ENCODE measurements around the gene IAH1. TPM values are rescaled to one million over a fixed set of nuclear protein-coding genes. Genes with fewer than 3 reads are reported as not detected.

The IAH1 gene
- polyA plus RNA-seq, 1 donor (not counting 4 experiments of a cell fraction or from before 2014, with no cell fraction given) = 65.0 TPM

DNA sequence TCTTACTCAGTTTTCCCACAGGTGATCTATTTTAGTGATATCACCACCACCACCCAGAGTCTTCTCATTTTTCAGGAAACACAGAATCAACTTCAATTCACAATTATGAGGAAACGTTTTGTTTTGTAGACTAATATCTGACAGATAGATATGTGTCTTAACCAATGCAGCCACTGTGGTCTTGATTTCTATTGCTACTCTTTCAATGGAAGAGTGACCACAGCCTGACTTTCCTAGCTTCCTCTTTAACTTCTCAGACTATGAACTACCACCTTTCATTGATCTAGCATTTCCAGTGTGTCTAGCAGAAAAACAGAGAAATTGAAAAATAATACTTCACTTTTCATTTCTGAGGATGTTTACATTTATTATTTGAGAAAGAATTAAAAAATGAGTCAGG is 60.8 kb downstream of the IAH1 start:
- no peaks in the 10 kb centered on the region for H3K9me3 ChIP-seq (ENCODE audit: control insufficient read depth, low read depth, low read length)
- dilution Hi-C loops (cut with MboI; ENCODE audit: extremely low pct_ligation_motif_present, low sequenced_read_pairs) = no loop called here
- H2AFZ ChIP-seq (ENCODE audit: control insufficient read depth, low read length) = no peak overlapping the region
- no peaks in the 10 kb centered on the region for H3K9me1 ChIP-seq (ENCODE audit: control insufficient read depth, extremely low read depth, insufficient read depth, low read length)
- no peak overlapping the region for H3K9ac ChIP-seq (ENCODE audit: control insufficient read depth, extremely low read depth, insufficient read depth, low read length)
- no peak overlapping the region for H3K4me2 ChIP-seq (ENCODE audit: control insufficient read depth, extremely low read depth, insufficient read depth, low read depth, low read length)
- peaks cover 4 to 6% of the 10 kb centered on the region in 2 experiments for H3K36me3 ChIP-seq (ENCODE audit: control insufficient read depth in 2 of 2, extremely low read depth in 1 of 2, insufficient read depth in 2 of 2, low read length in 2 of 2)
- no peaks in the 10 kb centered on the region for H4K20me1 ChIP-seq (ENCODE audit: control insufficient read depth, extremely low read depth, insufficient read depth, low read length)
- peaks cover 2% of the 10 kb centered on the region for H3K79me2 ChIP-seq (ENCODE audit: control insufficient read depth, insufficient read depth, low read length)
- H3K27ac ChIP-seq (ENCODE audit: control insufficient read depth, insufficient read depth, low read length) = no peak overlapping the region
- TF ChIP-seq EZH2 (IDR thresholded peaks at IDR 0.05; ENCODE audit: low read length) = no peak
- H3K4me1 ChIP-seq (ENCODE audit: control insufficient read depth, extremely low read depth, insufficient read depth, low read length) = peaks cover 8% of the 10 kb centered on the region
- H3K27me3 ChIP-seq (ENCODE audit: control insufficient read depth, extremely low read depth, insufficient read depth, low read length) = no peaks in the 10 kb centered on the region
- no peak overlapping the region for H3K4me3 ChIP-seq (ENCODE audit: control insufficient read depth in 2 of 3, extremely low read depth in 1 of 3, insufficient read depth in 2 of 3, low read depth in 1 of 3, low read length in 3 of 3)
- DNase-seq (ENCODE audit: low read depth, low spot score) = no peak
- FAIRE-seq = no peak

DNA sequence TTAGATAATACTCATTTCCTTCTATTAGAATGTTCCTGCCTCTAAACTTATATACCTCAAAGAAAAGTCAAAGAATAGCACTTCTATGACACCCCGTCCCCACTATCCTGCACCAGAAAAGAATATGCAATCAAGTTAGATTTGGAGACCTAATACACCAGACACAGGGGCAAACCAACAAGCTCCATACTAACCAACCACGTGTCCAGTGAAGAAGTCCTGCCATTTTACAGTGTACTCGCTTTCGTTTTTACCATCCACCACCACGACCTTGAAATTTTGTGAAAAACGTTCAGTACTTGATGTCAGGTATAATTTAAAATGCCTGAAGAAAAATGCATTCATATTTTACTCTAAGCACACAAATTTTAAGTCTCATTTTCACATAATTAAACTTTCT is 62.2 kb downstream of the IAH1 start:
- Histone ChIP-seq H3K36me3 (ENCODE audit: control insufficient read depth in 2 of 2, extremely low read depth in 1 of 2, insufficient read depth in 2 of 2, low read length in 2 of 2) (peaks cover 4 to 6% of the 10 kb centered on the region in 2 experiments), H3K4me1 (ENCODE audit: control insufficient read depth, extremely low read depth, insufficient read depth, low read length) (peaks cover 8% of the 10 kb centered on the region), H3K4me3 (ENCODE audit: control insufficient read depth in 2 of 3, extremely low read depth in 1 of 3, insufficient read depth in 2 of 3, low read depth in 1 of 3, low read length in 3 of 3) (no peak overlapping the region), H3K27me3 (ENCODE audit: control insufficient read depth, extremely low read depth, insufficient read depth, low read length) (no peaks in the 10 kb centered on the region), H3K9ac (ENCODE audit: control insufficient read depth, extremely low read depth, insufficient read depth, low read length) (no peak overlapping the region), H4K20me1 (ENCODE audit: control insufficient read depth, extremely low read depth, insufficient read depth, low read length) (no peaks in the 10 kb centered on the region), H3K27ac (ENCODE audit: control insufficient read depth, insufficient read depth, low read length) (no peak overlapping the region), H3K9me1 (ENCODE audit: control insufficient read depth, extremely low read depth, insufficient read depth, low read length) (no peaks in the 10 kb centered on the region), H2AFZ (ENCODE audit: control insufficient read depth, low read length) (no peak overlapping the region), H3K79me2 (ENCODE audit: control insufficient read depth, insufficient read depth, low read length) (peaks cover 6% of the 10 kb centered on the region), H3K4me2 (ENCODE audit: control insufficient read depth, extremely low read depth, insufficient read depth, low read depth, low read length) (no peak overlapping the region), H3K9me3 (ENCODE audit: control insufficient read depth, low read depth, low read length) (no peaks in the 10 kb centered on the region)
- TF ChIP-seq EZH2 (IDR thresholded peaks at IDR 0.05; ENCODE audit: low read length) = no peak
- TF ChIP-seq, protein P1, sequence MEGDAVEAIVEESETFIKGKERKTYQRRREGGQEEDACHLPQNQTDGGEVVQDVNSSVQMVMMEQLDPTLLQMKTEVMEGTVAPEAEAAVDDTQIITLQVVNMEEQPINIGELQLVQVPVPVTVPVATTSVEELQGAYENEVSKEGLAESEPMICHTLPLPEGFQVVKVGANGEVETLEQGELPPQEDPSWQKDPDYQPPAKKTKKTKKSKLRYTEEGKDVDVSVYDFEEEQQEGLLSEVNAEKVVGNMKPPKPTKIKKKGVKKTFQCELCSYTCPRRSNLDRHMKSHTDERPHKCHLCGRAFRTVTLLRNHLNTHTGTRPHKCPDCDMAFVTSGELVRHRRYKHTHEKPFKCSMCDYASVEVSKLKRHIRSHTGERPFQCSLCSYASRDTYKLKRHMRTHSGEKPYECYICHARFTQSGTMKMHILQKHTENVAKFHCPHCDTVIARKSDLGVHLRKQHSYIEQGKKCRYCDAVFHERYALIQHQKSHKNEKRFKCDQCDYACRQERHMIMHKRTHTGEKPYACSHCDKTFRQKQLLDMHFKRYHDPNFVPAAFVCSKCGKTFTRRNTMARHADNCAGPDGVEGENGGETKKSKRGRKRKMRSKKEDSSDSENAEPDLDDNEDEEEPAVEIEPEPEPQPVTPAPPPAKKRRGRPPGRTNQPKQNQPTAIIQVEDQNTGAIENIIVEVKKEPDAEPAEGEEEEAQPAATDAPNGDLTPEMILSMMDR (optimal IDR thresholded peaks at IDR 0.05 in 1 of 3, IDR thresholded peaks at IDR 0.05 in 1 of 3, conservative IDR thresholded peaks at IDR 0.05 in 1 of 3; ENCODE audit: extremely low read depth in 1 of 3, insufficient read depth in 2 of 3, low read length in 3 of 3) = no peak
- no peak for DNase-seq (ENCODE audit: low read depth, low spot score)
- no peak for FAIRE-seq
- dilution Hi-C loops (cut with MboI; ENCODE audit: extremely low pct_ligation_motif_present, low sequenced_read_pairs) = no loop called here

DNA sequence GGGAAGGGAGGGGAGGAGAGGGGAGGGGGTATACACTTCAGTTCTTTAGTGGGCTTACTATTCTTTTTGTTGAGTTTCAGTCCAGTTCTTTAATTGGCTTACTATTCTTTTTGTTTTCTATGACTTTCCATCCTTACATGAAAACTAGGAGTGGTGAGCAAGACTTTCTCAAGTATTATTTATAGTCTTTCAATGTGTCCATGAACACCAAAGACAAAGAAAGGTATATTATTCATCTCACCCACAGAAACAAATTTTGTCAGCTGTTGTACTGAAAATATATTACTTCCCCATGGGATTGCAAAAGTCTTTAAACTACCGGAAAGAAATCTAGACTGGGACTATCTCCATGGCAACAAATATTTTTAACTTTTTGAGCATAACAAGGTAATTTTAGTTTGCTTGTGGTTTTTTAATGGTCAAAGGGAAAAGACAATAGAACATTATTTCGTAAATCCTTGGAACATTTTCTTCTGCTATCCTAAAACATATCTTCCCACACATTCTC is 63.7 kb downstream of the IAH1 start:
- Histone ChIP-seq H3K4me1 (ENCODE audit: control insufficient read depth, extremely low read depth, insufficient read depth, low read length) (peaks cover 2% of the 10 kb centered on the region), H3K9me1 (ENCODE audit: control insufficient read depth, extremely low read depth, insufficient read depth, low read length) (no peaks in the 10 kb centered on the region), H3K9ac (ENCODE audit: control insufficient read depth, extremely low read depth, insufficient read depth, low read length) (no peak overlapping the region), H3K9me3 (ENCODE audit: control insufficient read depth, low read depth, low read length) (no peaks in the 10 kb centered on the region), H3K27ac (ENCODE audit: control insufficient read depth, insufficient read depth, low read length) (no peak overlapping the region), H4K20me1 (ENCODE audit: control insufficient read depth, extremely low read depth, insufficient read depth, low read length) (no peaks in the 10 kb centered on the region), H2AFZ (ENCODE audit: control insufficient read depth, low read length) (no peak overlapping the region), H3K4me2 (ENCODE audit: control insufficient read depth, extremely low read depth, insufficient read depth, low read depth, low read length) (no peak overlapping the region), H3K79me2 (ENCODE audit: control insufficient read depth, insufficient read depth, low read length) (peaks cover 11% of the 10 kb centered on the region), H3K36me3 (ENCODE audit: control insufficient read depth in 2 of 2, extremely low read depth in 1 of 2, insufficient read depth in 2 of 2, low read length in 2 of 2) (peaks cover 6% of the 10 kb centered on the region in 2 experiments), H3K4me3 (ENCODE audit: control insufficient read depth in 2 of 3, extremely low read depth in 1 of 3, insufficient read depth in 2 of 3, low read depth in 1 of 3, low read length in 3 of 3) (no peak overlapping the region), H3K27me3 (ENCODE audit: control insufficient read depth, extremely low read depth, insufficient read depth, low read length) (no peaks in the 10 kb centered on the region)
- FAIRE-seq (no peak), DNase-seq (ENCODE audit: low read depth, low spot score) (no peak)
- dilution Hi-C loops (cut with MboI; ENCODE audit: extremely low pct_ligation_motif_present, low sequenced_read_pairs) = no loop called here
- TF ChIP-seq EZH2 (IDR thresholded peaks at IDR 0.05; ENCODE audit: low read length) = no peak
- TF ChIP-seq, protein P1 (optimal IDR thresholded peaks at IDR 0.05 in 1 of 3, IDR thresholded peaks at IDR 0.05 in 1 of 3, conservative IDR thresholded peaks at IDR 0.05 in 1 of 3; ENCODE audit: extremely low read depth in 1 of 3, insufficient read depth in 2 of 3, low read length in 3 of 3) = no peak
